Neuron (in vitro differentiated cells): ENCODE data around the gene FAM90A26.
"Not testable (repeated sequence)": the region's sequence is repeated elsewhere in the genome, so short reads cannot be mapped to it uniquely, and the experiment has no call there.

Source experiments
- H2AFZ ChIP-seq: one replicate; pipeline ENCODE4 v1.6.1; 2013; ENCODE audit warnings: low read depth, mild to moderate bottlenecking, inconsistent platforms, low read length, moderate library complexity
- H3K27me3 ChIP-seq: one replicate; pipeline ENCODE4 v1.6.1; 2013; ENCODE audit warnings: low read length; ENCODE audit not compliant: insufficient read depth
- H3K36me3 ChIP-seq: one replicate; pipeline ENCODE4 v1.6.1; 2013; ENCODE audit warnings: low read length; ENCODE audit not compliant: insufficient read depth
- H3K4me1 ChIP-seq: one replicate; pipeline ENCODE4 v1.6.1; 2013; ENCODE audit warnings: low read length; ENCODE audit not compliant: insufficient read depth
- H3K4me3 ChIP-seq: 2 replicates; pipeline ENCODE4 v1.5.1; 2013; ENCODE audit warnings: mild to moderate bottlenecking, low read length, moderate library complexity
- H3K9me3 ChIP-seq: one replicate; pipeline ENCODE4 v1.6.1; 2013; ENCODE audit warnings: low read length

Gene FAM90A26

DNA sequence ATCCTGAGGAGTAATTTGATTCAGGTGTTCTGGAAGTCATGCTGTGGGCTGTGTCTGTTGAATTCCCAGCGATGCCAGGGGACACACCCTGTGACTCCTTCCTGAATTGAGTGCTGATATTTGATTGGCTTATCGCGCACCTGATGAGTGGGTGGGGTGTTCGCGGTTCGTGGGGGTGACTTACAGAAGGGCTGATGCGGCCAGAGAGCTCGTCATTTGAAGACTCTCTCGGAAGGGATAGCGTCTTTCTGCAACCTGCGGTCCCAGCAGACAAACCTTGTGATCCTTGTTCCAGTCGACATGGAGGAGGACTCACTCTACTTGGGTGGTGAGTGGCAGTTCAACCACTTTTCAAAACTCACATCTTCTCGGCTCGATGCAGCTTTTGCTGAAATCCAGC is 54.4 kb downstream of the FAM90A26 start, which contains the start of gene USP17L13:
TSS of gene USP17L13 (plus strand) at position 301 of the 400 bp plus-strand sequence. CDS start at position 301, 0 bp downstream.
- not testable (repeated sequence) for H3K27me3 ChIP-seq, H3K4me1 ChIP-seq, H3K4me3 ChIP-seq, H2AFZ ChIP-seq, H3K9me3 ChIP-seq, H3K36me3 ChIP-seq
